ENCODE data around the gene RFX7. TPM values are rescaled to one million over a fixed set of nuclear protein-coding genes. Genes with fewer than 3 reads are reported as not detected.

The RFX7 gene
- total and polyA plus RNA-seq, 2 donors (not counting 1 experiment from before 2014, with no cell fraction given) = 6.6 to 44.8 TPM

GRCh38 chr15:56105855-56106254 is 137.8 kb downstream of the RFX7 start:
- Histone ChIP-seq H3K36me3 (replicated peaks in 1 of 2; ENCODE audit: control extremely low read depth in 1 of 2, control insufficient read depth in 1 of 2, extremely low read depth in 1 of 2, insufficient read depth in 2 of 2, low read length in 1 of 2) (peaks cover 0 to 34% of the 10 kb centered on the region in 2 experiments), H3K9me3 (ENCODE audit: control extremely low read depth in 1 of 3, control insufficient read depth in 2 of 3, insufficient read depth in 1 of 3, low read length in 2 of 3) (no peaks in the 10 kb centered on the region), H2AFZ (ENCODE audit: insufficient read depth, low read depth, low read length, poor library complexity, severe bottlenecking) (no peak overlapping the region), H4K20me1 (ENCODE audit: control insufficient read depth, insufficient read depth, low read length, poor library complexity, severe bottlenecking) (no peaks in the 10 kb centered on the region), H3K79me2 (ENCODE audit: control insufficient read depth, insufficient read depth, low read length) (no peaks in the 10 kb centered on the region), H3K4me3 (ENCODE audit: control extremely low read depth in 1 of 5, extremely low read depth in 1 of 5, insufficient read depth in 1 of 5, low read depth in 2 of 5, low read length in 4 of 5) (no peak overlapping the region), H3K9ac (ENCODE audit: low read length) (no peak overlapping the region), H3K4me1 (ENCODE audit: control insufficient read depth in 2 of 2, insufficient read depth in 2 of 2, low read length in 2 of 2) (no peaks in the 10 kb centered on the region), H3K27me3 (replicated peaks in 1 of 4; ENCODE audit: control extremely low read depth in 1 of 4, control insufficient read depth in 3 of 4, insufficient read depth in 4 of 4, low read length in 3 of 4) (no peaks in the 10 kb centered on the region), H3K27ac (ENCODE audit: low read length in 2 of 2) (no peak overlapping the region), H3K4me2 (replicated peaks; ENCODE audit: low read depth, low read length, poor library complexity, severe bottlenecking) (no peak overlapping the region)
- ChIA-PET CTCF (interaction anchor here (1.0 kb wide), 1 partner anchor 137 kb away, joined by 3 read pairs; no protein-coding TSS in a partner anchor), POLR2A (no interaction called here)
- intact Hi-C loops (cut with micrococcal nuclease) = no loop called here
- no peak overlapping the region for H3K27ac Mint-ChIP-seq
- no peak for DNase-seq
- H3K27me3 Mint-ChIP-seq = no peaks in the 10 kb centered on the region
- ATAC-seq (ENCODE audit: low read depth) = no peak
- no peaks in the 10 kb centered on the region for H3K9me3 Mint-ChIP-seq (ENCODE audit: insufficient read depth)
- WGBS (ENCODE audit: insufficient coverage) = no CpG with 5 or more reads among the region's 1 CpG
- H3K4me1 Mint-ChIP-seq = peaks cover 5% of the 10 kb centered on the region
- TF ChIP-seq EZH2 (IDR thresholded peaks at IDR 0.05; ENCODE audit: borderline replicate concordance, insufficient read depth, low read depth, low read length, poor library complexity, severe bottlenecking) = no peak
- no peak overlapping the region for H3K4me3 Mint-ChIP-seq

- Mint-ChIP-seq H3K9me3 (ENCODE audit: insufficient read depth) (no peaks in the 10 kb centered on the region), H3K4me1 (peaks cover 2% of the 10 kb centered on the region), H3K27me3 (no peaks in the 10 kb centered on the region), H3K4me3 (no peak overlapping the region), H3K27ac (no peak overlapping the region)
- no peaks in the 10 kb centered on the region for H3K79me2 ChIP-seq (ENCODE audit: control insufficient read depth, insufficient read depth, low read length)
- H3K4me2 ChIP-seq (replicated peaks; ENCODE audit: low read depth, low read length, poor library complexity, severe bottlenecking) = no peak overlapping the region
- no peak overlapping the region for H3K9ac ChIP-seq (ENCODE audit: low read length)
- H2AFZ ChIP-seq (ENCODE audit: insufficient read depth, low read depth, low read length, poor library complexity, severe bottlenecking) = no peak overlapping the region
- no peaks in the 10 kb centered on the region for H3K27me3 ChIP-seq (replicated peaks in 1 of 4; ENCODE audit: control extremely low read depth in 1 of 4, control insufficient read depth in 3 of 4, insufficient read depth in 4 of 4, low read length in 3 of 4)
- no peak overlapping the region for H3K4me3 ChIP-seq (ENCODE audit: control extremely low read depth in 1 of 5, extremely low read depth in 1 of 5, insufficient read depth in 1 of 5, low read depth in 2 of 5, low read length in 4 of 5)
- intact Hi-C loops (cut with micrococcal nuclease) = no loop called here
- peaks cover 0 to 49% of the 10 kb centered on the region in 2 experiments for H3K36me3 ChIP-seq (replicated peaks in 1 of 2; ENCODE audit: control extremely low read depth in 1 of 2, control insufficient read depth in 1 of 2, extremely low read depth in 1 of 2, insufficient read depth in 2 of 2, low read length in 1 of 2)
- H3K27ac ChIP-seq (ENCODE audit: low read length in 2 of 2) = no peak overlapping the region
- DNase-seq = no peak
- no peak for TF ChIP-seq EZH2 (IDR thresholded peaks at IDR 0.05; ENCODE audit: borderline replicate concordance, insufficient read depth, low read depth, low read length, poor library complexity, severe bottlenecking)
- TF ChIP-seq, protein P1, sequence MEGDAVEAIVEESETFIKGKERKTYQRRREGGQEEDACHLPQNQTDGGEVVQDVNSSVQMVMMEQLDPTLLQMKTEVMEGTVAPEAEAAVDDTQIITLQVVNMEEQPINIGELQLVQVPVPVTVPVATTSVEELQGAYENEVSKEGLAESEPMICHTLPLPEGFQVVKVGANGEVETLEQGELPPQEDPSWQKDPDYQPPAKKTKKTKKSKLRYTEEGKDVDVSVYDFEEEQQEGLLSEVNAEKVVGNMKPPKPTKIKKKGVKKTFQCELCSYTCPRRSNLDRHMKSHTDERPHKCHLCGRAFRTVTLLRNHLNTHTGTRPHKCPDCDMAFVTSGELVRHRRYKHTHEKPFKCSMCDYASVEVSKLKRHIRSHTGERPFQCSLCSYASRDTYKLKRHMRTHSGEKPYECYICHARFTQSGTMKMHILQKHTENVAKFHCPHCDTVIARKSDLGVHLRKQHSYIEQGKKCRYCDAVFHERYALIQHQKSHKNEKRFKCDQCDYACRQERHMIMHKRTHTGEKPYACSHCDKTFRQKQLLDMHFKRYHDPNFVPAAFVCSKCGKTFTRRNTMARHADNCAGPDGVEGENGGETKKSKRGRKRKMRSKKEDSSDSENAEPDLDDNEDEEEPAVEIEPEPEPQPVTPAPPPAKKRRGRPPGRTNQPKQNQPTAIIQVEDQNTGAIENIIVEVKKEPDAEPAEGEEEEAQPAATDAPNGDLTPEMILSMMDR (IDR thresholded peaks at IDR 0.05) = no peak
- ATAC-seq (ENCODE audit: low read depth) = no peak
- no peaks in the 10 kb centered on the region for H3K9me3 ChIP-seq (ENCODE audit: control extremely low read depth in 1 of 3, control insufficient read depth in 2 of 3, insufficient read depth in 1 of 3, low read length in 2 of 3)
- CTCF ChIA-PET = interaction anchor here (0.9 to 1.1 kb wide), 2 partner anchors 143 to 830 kb away, joined by 3 read pairs; no protein-coding TSS in a partner anchor
- POLR2A ChIA-PET = no interaction called here
- no peaks in the 10 kb centered on the region for H3K4me1 ChIP-seq (ENCODE audit: control insufficient read depth in 2 of 2, insufficient read depth in 2 of 2, low read length in 2 of 2)
- WGBS (ENCODE audit: insufficient coverage) = no CpG with 5 or more reads among the region's 3 CpGs
- no peaks in the 10 kb centered on the region for H4K20me1 ChIP-seq (ENCODE audit: control insufficient read depth, insufficient read depth, low read length, poor library complexity, severe bottlenecking)
These were observed 141.2 kb downstream of the RFX7 start for GRCh38 chr15:56102441-56102840.
